SK-N-SH (cell line): ENCODE data around the gene EBF4.

ENCODE experiments used
- MXI1 ChIP-seq: IDR thresholded peaks from 2 replicates; pipeline ENCODE4 v1.6.1; 2012; ENCODE audit warnings: mild to moderate bottlenecking, low read depth, low read length, improper control_type of control experiment
- NFIC ChIP-seq: IDR thresholded peaks from 2 replicates; pipeline ENCODE4 v1.4.0; 2012; ENCODE audit warnings: borderline replicate concordance
- POLR2AphosphoS5 ChIP-seq: IDR thresholded peaks from 2 replicates; pipeline ENCODE4 v1.6.1; 2012; ENCODE audit warnings: low read depth, low read length
- SMC3 ChIP-seq: IDR thresholded peaks from 2 replicates; pipeline ENCODE4 v1.6.1; 2012; ENCODE audit warnings: low read depth, low read length, improper control_type of control experiment
- TAF1 ChIP-seq: IDR thresholded peaks from 2 replicates; pipeline ENCODE4 v1.6.1; 2012; ENCODE audit warnings: low read depth, mild to moderate bottlenecking, low read length, moderate library complexity, borderline replicate concordance
- TEAD4 ChIP-seq: IDR thresholded peaks from 2 replicates; pipeline ENCODE4 v1.4.0; 2012; ENCODE audit warnings: mild to moderate bottlenecking, borderline replicate concordance; ENCODE audit not compliant: insufficient read depth
- TF ChIP-seq, protein P1 (sequence below): fragments of 200-600 bp; sonication (generic); IDR thresholded peaks from 2 replicates; pipeline ENCODE4 v1.6.1; 2017; ENCODE audit warnings: antibody characterized with exemption, mild to moderate bottlenecking, moderate library complexity

DNA sequence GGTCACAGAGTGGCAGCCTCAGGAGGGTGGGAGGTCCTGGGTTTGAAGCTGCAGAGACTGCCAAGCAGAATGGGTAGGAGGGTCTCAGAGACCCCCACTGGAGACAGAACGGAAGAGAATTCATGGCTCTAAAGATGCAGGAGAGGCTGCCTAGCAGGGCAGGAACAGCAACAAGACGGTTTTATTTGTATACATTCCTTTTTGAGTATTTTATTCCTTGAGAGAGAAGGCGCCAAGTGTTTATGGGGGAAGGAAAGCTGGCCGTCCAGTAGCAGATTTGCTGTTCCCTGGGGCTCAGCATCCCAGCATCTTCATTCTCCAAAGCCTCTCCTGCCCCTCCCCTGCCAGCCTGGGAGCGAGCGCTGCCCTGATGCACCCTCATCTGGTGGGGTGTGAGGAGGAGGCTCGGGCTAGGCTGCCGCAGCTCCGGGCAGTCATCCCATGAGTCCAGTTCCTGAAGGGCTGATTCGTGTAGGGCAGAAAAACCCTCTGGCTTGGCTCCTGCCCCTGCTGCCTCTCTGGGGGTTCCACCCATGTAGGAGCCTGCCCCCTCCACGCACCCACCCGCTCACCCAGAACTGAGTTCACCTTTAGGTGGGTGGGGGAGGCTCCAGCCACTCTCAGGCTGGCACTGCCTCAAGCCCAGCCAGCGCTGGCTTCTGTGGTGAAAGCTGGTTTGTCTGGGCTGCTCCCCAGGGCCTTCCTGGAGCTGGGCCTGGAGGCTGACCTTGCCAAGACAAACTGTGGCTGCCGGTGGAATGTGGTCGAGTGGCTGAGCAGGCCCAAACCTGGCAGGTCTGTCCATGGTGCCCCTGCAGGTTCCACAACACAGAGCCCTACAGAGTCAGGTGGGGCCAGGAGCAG lies 75.4 kb downstream of the EBF4 start:
- no peak for TF ChIP-seq TAF1
- TF ChIP-seq, protein P1, sequence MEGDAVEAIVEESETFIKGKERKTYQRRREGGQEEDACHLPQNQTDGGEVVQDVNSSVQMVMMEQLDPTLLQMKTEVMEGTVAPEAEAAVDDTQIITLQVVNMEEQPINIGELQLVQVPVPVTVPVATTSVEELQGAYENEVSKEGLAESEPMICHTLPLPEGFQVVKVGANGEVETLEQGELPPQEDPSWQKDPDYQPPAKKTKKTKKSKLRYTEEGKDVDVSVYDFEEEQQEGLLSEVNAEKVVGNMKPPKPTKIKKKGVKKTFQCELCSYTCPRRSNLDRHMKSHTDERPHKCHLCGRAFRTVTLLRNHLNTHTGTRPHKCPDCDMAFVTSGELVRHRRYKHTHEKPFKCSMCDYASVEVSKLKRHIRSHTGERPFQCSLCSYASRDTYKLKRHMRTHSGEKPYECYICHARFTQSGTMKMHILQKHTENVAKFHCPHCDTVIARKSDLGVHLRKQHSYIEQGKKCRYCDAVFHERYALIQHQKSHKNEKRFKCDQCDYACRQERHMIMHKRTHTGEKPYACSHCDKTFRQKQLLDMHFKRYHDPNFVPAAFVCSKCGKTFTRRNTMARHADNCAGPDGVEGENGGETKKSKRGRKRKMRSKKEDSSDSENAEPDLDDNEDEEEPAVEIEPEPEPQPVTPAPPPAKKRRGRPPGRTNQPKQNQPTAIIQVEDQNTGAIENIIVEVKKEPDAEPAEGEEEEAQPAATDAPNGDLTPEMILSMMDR, result no peak
- TF ChIP-seq NFIC, result peak; percentile 86
- TF ChIP-seq MXI1, result no peak
- TF ChIP-seq POLR2AphosphoS5, result no peak
- no peak for TF ChIP-seq SMC3
- TF ChIP-seq TEAD4, result no peak
